ENCODE data around the gene NEXN.
A peak's percentile ranks its signal among the peaks of the same experiment; 100 is the strongest.

The NEXN gene

GRCh38 chr1:77858725-77859124 lies 29.7 kb upstream of the NEXN start:
- POLR2A ChIA-PET: no interaction called here
- CTCF ChIA-PET: no interaction called here

GRCh38 chr1:77859248-77859647 lies 29.2 kb upstream of the NEXN start:
- ChIA-PET POLR2A (no interaction called here), CTCF (no interaction called here)
- TF ChIP-seq NFRKB (IDR thresholded peaks at IDR 0.05): no peak
- no peak for TF ChIP-seq ARNT (IDR thresholded peaks at IDR 0.05)
- no peak for TF ChIP-seq PKNOX1 (IDR thresholded peaks at IDR 0.05)
- no peak for TF ChIP-seq LEF1 (IDR thresholded peaks at IDR 0.05; ENCODE audit: borderline replicate concordance)
- no peak for TF ChIP-seq FOXK2 (IDR thresholded peaks at IDR 0.05)
- TF ChIP-seq TARDBP (IDR thresholded peaks at IDR 0.05): no peak
- TF ChIP-seq CTBP1 (IDR thresholded peaks at IDR 0.05; ENCODE audit: borderline replicate concordance): no peak
- no peak for TF ChIP-seq ELF4 (IDR thresholded peaks at IDR 0.05)
- TF ChIP-seq HDGF (IDR thresholded peaks at IDR 0.05; ENCODE audit: borderline replicate concordance): no peak
- TF ChIP-seq FOXM1 (IDR thresholded peaks at IDR 0.05; ENCODE audit: borderline replicate concordance): no peak
- DNase-seq (ENCODE audit: extremely low spot score): no peak

More at GRCh38 chr1:77858725-77859124, 29.7 kb upstream of the NEXN start:
- TF ChIP-seq FOXK2 (IDR thresholded peaks at IDR 0.05) (no peak), SP1 (IDR thresholded peaks at IDR 0.05) (no peak), TARDBP (IDR thresholded peaks at IDR 0.05) (no peak), PKNOX1 (IDR thresholded peaks at IDR 0.05) (no peak), ZNF384 (IDR thresholded peaks at IDR 0.05) (no peak), ELF4 (IDR thresholded peaks at IDR 0.05) (no peak)
- peak; percentile 26 for DNase-seq (ENCODE audit: extremely low spot score)

GRCh38 chr1:77866296-77866695 lies 22.1 kb upstream of the NEXN start:
- TF ChIP-seq LEF1 (IDR thresholded peaks at IDR 0.05; ENCODE audit: borderline replicate concordance) (no peak), CTBP1 (IDR thresholded peaks at IDR 0.05; ENCODE audit: borderline replicate concordance) (no peak), ZNF384 (IDR thresholded peaks at IDR 0.05) (no peak), ARNT (IDR thresholded peaks at IDR 0.05) (no peak), PKNOX1 (IDR thresholded peaks at IDR 0.05) (no peak)
- no peak for DNase-seq (ENCODE audit: extremely low spot score)
- CTCF ChIA-PET: no interaction called here
- POLR2A ChIA-PET: no interaction called here

GRCh38 chr1:77872645-77873044 lies 15.8 kb upstream of the NEXN start:
- DNase-seq (ENCODE audit: extremely low spot score): no peak
- TF ChIP-seq FOXA1 (IDR thresholded peaks at IDR 0.05): no peak
- no peak for TF ChIP-seq NFRKB (IDR thresholded peaks at IDR 0.05)
- no peak for TF ChIP-seq LEF1 (IDR thresholded peaks at IDR 0.05; ENCODE audit: borderline replicate concordance)
- no peak for TF ChIP-seq SP1 (IDR thresholded peaks at IDR 0.05)
- no peak for TF ChIP-seq FOXK2 (IDR thresholded peaks at IDR 0.05)
- TF ChIP-seq TARDBP (IDR thresholded peaks at IDR 0.05): no peak
- TF ChIP-seq SUZ12 (IDR thresholded peaks at IDR 0.05): no peak
- no peak for TF ChIP-seq HDGF (IDR thresholded peaks at IDR 0.05; ENCODE audit: borderline replicate concordance)
- TF ChIP-seq ARNT (IDR thresholded peaks at IDR 0.05): no peak
- no peak for TF ChIP-seq BHLHE40 (IDR thresholded peaks at IDR 0.05; ENCODE audit: borderline replicate concordance)
- no peak for TF ChIP-seq ELF4 (IDR thresholded peaks at IDR 0.05)
- TF ChIP-seq FOXM1 (IDR thresholded peaks at IDR 0.05; ENCODE audit: borderline replicate concordance): no peak
- TF ChIP-seq L3MBTL2 (conservative IDR thresholded peaks at IDR 0.05): no peak
- TF ChIP-seq PKNOX1 (IDR thresholded peaks at IDR 0.05): no peak
- TF ChIP-seq CTBP1 (IDR thresholded peaks at IDR 0.05; ENCODE audit: borderline replicate concordance): no peak
- no peak for TF ChIP-seq ZNF384 (IDR thresholded peaks at IDR 0.05)
- ChIA-PET POLR2A (no interaction called here), CTCF (no interaction called here)

- POLR2A ChIA-PET: no interaction called here
- no peak for TF ChIP-seq TARDBP (IDR thresholded peaks at IDR 0.05)
- no peak for TF ChIP-seq ELF4 (IDR thresholded peaks at IDR 0.05)
- TF ChIP-seq ZNF384 (IDR thresholded peaks at IDR 0.05): no peak
- CTCF ChIA-PET: no interaction called here
- no peak for DNase-seq (ENCODE audit: extremely low spot score)
These were observed 15.0 kb upstream of the NEXN start for GRCh38 chr1:77873461-77873860.

- no peak for TF ChIP-seq SUZ12 (IDR thresholded peaks at IDR 0.05)
- TF ChIP-seq CTBP1 (IDR thresholded peaks at IDR 0.05; ENCODE audit: borderline replicate concordance): no peak
- no peak for TF ChIP-seq TARDBP (IDR thresholded peaks at IDR 0.05)
- TF ChIP-seq FOXA1 (IDR thresholded peaks at IDR 0.05): no peak
- TF ChIP-seq ELF4 (IDR thresholded peaks at IDR 0.05): no peak
- no peak for TF ChIP-seq FOXM1 (IDR thresholded peaks at IDR 0.05; ENCODE audit: borderline replicate concordance)
- TF ChIP-seq SP1 (IDR thresholded peaks at IDR 0.05): no peak
- TF ChIP-seq ZNF384 (IDR thresholded peaks at IDR 0.05): no peak
- no peak for TF ChIP-seq PKNOX1 (IDR thresholded peaks at IDR 0.05)
- TF ChIP-seq L3MBTL2 (conservative IDR thresholded peaks at IDR 0.05): no peak
- no peak for TF ChIP-seq FOXK2 (IDR thresholded peaks at IDR 0.05)
- no peak for TF ChIP-seq HDGF (IDR thresholded peaks at IDR 0.05; ENCODE audit: borderline replicate concordance)
- no peak for TF ChIP-seq ARNT (IDR thresholded peaks at IDR 0.05)
- TF ChIP-seq NFRKB (IDR thresholded peaks at IDR 0.05): no peak
- TF ChIP-seq BHLHE40 (IDR thresholded peaks at IDR 0.05; ENCODE audit: borderline replicate concordance): no peak
- TF ChIP-seq LEF1 (IDR thresholded peaks at IDR 0.05; ENCODE audit: borderline replicate concordance): no peak
- ChIA-PET CTCF (no interaction called here), POLR2A (interaction anchor here (1.0 to 1.8 kb wide), 2 partner anchors 13 to 105 kb away, joined by 3 to 10 read pairs; partner anchors contain the start of gene NEXN)
- no peak for DNase-seq (ENCODE audit: extremely low spot score)
These were observed 13.5 kb upstream of the NEXN start for GRCh38 chr1:77874804-77875445.

Data from HEK293T (cell line).